ENCODE measurements around the gene CAV2.

CAV2 gene

DNA sequence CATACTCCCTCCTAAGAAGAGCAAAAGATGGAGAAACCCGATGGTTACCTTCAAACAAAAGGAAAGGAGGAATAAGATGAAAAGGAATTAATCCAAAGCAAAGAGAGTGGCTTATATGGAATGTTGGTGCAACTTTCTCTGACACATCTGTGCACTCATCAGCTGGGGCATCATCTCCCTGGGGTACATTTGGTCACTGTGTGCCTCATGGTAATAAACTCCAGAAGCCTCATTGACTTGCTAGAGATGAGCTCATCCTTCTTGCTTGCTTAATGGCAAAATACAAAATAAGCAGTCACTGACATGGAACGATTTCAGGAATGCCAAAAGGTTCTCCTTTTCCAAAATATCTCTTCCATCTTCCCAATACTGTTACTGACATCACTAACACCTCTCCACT, 47.8 kb downstream of the CAV2 start:
- peak; percentile 83 for DNase-seq (ENCODE audit: low read depth)

DNA sequence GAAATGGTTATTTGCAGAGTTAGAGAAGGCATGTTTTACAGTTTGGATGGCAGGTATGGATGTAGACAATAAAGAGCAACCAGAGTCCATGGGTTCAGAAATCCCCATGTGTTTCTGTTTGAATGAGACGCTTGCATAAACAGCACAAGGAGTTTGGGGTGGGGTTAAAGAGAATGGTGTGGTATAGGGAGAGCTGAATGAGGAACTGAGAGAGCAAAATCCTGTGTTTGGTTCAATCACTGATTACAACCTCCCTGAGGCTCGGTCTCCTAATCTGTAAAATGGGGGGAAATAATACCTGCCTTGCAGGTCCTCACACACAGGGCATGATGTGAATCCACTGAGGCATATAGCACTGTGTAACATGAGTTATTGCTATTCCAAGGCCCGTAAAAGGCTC, 49.0 kb downstream of the CAV2 start:
- no peak for DNase-seq (ENCODE audit: low read depth)

DNA sequence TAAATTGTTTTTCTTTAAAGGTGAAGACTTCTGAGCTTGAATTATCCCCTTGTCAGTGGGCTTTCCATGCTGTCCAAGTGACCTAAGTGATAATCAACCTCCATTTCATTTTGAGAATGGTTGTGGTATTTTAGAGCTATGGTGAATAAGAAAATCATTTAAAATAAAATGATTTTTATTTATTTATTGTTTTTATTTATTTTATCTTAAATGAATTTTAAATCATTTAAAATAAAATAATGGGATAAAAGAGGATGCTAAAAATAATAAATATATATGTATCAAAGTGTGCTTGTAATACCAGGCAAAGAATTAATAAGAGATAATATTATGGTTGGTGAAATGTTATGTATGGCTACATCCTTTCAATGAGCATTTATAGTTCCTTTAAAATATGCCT, 49.8 kb downstream of the CAV2 start:
- DNase-seq (ENCODE audit: low read depth): no peak

DNA sequence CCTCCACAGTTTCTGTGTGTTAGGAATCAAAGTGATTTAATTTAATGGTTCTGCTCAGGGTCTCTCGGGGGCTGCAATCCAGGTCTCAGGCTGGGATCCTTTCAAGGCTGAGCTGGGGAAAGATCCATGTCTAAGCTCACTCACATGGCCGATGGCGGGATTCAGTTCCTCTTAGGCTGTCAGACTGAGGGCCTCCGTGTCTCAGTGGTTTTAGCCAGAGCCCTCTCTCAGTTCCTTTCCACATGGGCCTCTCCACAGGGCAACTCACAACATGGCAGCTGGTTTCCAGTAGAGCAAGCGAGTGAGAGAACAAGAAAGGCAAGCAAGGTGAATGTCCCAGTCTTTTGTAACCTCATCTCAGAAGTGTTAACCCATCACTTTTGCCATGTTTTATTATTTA, 52.2 kb downstream of the CAV2 start:
- DNase-seq (ENCODE audit: low read depth): no peak

DNA sequence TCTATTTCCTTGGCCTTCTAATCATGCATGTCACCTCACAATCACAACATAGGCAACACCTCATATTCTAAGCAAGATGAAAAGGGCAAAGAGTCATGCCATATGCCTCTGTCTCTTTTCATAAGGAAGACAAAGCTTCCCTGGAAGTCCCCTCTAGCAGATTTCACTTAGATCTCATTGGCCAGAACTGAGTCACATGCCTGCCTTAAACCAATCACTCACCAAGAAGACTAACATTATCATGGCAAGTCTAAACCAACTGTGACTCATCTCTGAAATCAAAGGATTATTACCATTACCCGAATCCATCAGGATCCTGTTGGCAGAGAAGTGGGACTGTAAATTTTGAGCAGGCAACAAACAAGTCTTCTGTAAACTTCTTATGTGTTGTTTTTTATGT, 53.1 kb downstream of the CAV2 start:
- peak; percentile 61 for DNase-seq (ENCODE audit: low read depth)

DNA sequence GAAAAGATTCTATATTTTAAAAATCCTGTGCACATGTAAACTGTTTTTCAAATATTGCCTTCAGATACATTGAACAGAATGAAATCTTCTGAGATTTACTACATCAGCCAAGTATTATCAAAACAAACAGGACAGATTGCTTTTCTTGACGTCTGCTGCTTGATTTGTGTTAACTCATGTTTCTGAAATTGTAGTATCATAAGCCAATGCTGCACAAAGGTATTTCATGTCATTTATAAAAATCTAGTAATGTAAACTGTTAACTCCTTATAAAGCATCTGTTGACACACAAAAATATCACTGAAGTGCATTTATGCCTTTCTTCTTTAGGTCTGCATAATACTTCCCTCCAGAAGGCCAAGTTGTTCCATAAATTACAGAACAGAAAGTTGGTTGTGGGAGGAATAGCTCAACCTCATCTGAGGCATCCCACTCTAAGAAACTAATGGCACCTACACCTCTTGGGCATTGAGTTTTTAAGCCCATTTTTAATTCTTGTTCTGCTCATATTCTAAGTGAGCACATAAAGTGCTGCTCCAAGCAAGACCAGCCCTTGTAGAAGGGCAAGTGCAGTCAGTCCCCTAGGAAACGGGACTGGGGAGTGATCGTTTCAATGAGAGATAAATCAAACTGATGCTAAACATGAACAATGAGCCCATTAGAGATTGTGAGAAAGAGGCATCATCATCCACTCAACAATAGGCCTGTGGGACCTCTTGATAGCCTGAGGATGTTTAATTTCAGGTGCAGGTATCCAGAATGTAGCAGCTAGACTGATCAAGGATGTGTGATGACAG, 53.8 kb downstream of the CAV2 start:
- DNase-seq (ENCODE audit: low read depth): no peak

DNA sequence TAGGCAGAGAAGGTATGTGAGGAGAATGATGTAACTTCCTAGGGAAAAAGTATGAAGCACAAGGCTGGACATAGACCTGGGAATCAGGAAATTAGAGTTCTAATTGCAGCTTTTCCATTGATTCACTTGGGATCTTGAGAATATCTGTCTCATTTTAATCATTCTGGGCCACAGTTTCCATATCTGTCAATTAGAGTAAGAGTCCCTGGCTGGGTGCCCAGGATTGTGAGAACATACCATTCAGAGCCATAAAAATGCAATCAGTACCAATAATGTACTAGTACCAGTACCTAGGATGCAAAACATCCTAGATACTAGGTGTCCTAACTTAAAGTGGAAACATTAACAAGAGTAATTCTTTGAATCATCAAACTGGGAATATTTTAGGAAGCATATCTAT, 54.9 kb downstream of the CAV2 start:
- DNase-seq (ENCODE audit: low read depth): no peak

DNA sequence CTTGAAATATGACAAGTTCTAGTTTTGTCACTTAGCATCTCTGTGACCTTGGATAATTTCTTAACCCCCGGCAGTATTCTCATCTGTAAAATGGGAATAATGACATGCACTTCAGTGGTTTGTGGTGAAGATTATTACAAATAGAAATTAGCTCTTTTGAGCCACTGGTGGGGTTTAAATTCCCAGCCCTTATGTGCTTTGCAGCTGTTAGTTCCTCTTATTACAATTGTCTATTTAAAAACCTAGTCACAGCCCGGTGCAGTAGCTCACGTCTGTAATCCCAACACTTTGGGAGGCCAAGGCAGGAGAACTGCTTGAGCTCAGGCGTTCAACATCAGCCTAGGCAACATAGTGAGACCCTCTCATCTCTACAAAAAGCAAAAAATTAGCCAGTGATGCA, 55.4 kb downstream of the CAV2 start:
- no peak for DNase-seq (ENCODE audit: low read depth)

DNA sequence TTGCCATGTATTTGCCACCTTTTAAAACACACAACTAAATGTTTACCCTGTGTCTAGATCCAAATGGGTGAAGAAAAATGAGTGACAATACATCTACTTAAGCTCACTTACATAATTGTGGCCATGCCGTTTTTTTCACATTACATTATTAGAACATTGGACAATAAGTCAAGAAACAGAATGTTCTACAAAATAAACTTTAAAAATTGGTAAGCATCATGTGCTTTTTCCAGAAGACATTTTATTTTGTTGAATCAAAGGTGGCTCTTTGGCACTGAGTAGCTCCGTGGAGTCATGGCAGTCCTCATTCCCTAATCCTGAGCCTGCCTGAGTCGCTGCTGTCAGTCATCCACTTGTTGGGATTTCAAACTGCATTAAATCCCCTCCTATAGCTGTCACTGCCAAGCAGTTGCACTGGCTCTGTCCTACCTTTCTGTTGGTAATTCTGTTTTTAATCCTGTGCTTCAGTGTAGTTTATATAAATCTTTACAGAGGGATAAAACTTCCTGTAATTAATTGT, 57.6 kb downstream of the CAV2 start:
- DNase-seq (ENCODE audit: low read depth): no peak

DNA sequence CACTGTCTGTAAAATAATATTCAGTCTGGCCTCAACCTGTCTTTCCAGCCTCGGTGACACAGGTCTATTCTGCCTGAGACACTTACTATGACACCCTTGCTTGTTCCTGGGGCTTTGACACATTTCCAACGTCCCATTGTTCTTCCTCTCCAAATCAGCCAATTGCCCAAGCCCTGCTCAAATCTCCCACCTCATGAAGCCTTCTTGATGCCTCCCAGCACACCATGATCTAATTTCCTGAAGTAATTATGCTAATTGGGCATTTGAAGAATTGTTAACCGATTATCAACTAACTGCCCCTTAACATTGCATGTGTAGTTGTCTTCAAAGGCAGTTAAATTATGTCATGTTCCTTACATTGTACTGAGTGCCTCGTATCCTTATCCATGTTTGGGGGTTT, 58.4 kb downstream of the CAV2 start:
- no peak for DNase-seq (ENCODE audit: low read depth)

Measured in ELR (cell line).